Uterus (tissue), 4 donors: Measurements from ENCODE around the gene LARGE2. TPM values are rescaled to one million over a fixed set of nuclear protein-coding genes. Genes with fewer than 3 reads are reported as not detected.
A peak's percentile ranks its signal among the peaks of the same experiment; 100 is the strongest.

Source experiments
- DNase-seq, 2 donors: peaks; one replicate each; pipeline ENCODE4 v3.0.0-alpha.2; 2019 to 2020
- H3K27ac ChIP-seq, 2 donors: fragments of 200-600 bp; sonication (generic); 1 replicate in 1 of 2; 2 replicates in 1 of 2; pipeline ENCODE4 v1.5.1; 2016 to 2018
- H3K27me3 ChIP-seq, 2 donors: fragments of 200-600 bp; sonication (generic); one replicate each; pipeline ENCODE4 v1.5.1; 2018 to 2019; ENCODE audit warnings: control low read depth in 1 of 2
- H3K36me3 ChIP-seq, 2 donors: fragments of 200-600 bp; sonication (generic); one replicate each; pipeline ENCODE4 v1.5.1; 2019; ENCODE audit warnings: control low read depth in 1 of 2
- H3K4me1 ChIP-seq, 2 donors: fragments of 200-600 bp; sonication (generic); one replicate each; pipeline ENCODE4 v1.5.1; 2018 to 2019; ENCODE audit warnings: control low read depth in 1 of 2
- H3K4me3 ChIP-seq, 2 donors: fragments of 200-600 bp; sonication (generic); 1 replicate in 1 of 2; 2 replicates in 1 of 2; pipeline ENCODE4 v1.5.1; 2018 to 2019; ENCODE audit warnings: mild to moderate bottlenecking in 1 of 2
- H3K9me3 ChIP-seq, 2 donors: fragments of 200-600 bp; sonication (generic); one replicate each; pipeline ENCODE4 v1.5.1; 2019; ENCODE audit warnings: control low read depth in 1 of 2
- POLR2A ChIP-seq, 2 donors: fragments of 450-650 bp; IDR thresholded peaks; one replicate each; pipeline ENCODE4 v1.6.1; 2016; ENCODE audit warnings: antibody characterized with exemption in 2 of 2, mild to moderate bottlenecking in 1 of 2, moderate library complexity in 1 of 2
- intact Hi-C: fragments of 100-400 bp; cut with DNase I; formaldehyde crosslinking; loops from one replicate; pipeline ENCODE4 v1.15.1; 2023; ENCODE audit warnings: low total_unique reads
- total RNA-seq, 4 donors: library from RNA; depleted of rRNA in 3 of 4; stranded (reverse); fragments of >200 nt in 3 of 4; gene quantifications; one replicate each; pipeline versions ENCODE4 v1.1.0 to v1.2.4, GENCODE V29; 2014 to 2023
- TF ChIP-seq, protein P1 (sequence below), 4 experiments: fragments of 200-600 bp in 2 of 4; fragments of 450-650 bp in 2 of 4; sonication (generic) in 2 of 4; IDR thresholded peaks; one replicate each; pipeline ENCODE4 v1.5.1; 2016 to 2019; ENCODE audit warnings: antibody characterized with exemption in 4 of 4, mild to moderate bottlenecking in 2 of 4, moderate library complexity in 1 of 4
- donor health status: DM: yes; HTN: yes; CAD: no.

Gene LARGE2
- 1 to 10 TPM in 2 of 4 donors, under 1 TPM in 1, not detected in 1; 0.64 to 4.4 (median 2.4) TPM for total RNA-seq

DNA sequence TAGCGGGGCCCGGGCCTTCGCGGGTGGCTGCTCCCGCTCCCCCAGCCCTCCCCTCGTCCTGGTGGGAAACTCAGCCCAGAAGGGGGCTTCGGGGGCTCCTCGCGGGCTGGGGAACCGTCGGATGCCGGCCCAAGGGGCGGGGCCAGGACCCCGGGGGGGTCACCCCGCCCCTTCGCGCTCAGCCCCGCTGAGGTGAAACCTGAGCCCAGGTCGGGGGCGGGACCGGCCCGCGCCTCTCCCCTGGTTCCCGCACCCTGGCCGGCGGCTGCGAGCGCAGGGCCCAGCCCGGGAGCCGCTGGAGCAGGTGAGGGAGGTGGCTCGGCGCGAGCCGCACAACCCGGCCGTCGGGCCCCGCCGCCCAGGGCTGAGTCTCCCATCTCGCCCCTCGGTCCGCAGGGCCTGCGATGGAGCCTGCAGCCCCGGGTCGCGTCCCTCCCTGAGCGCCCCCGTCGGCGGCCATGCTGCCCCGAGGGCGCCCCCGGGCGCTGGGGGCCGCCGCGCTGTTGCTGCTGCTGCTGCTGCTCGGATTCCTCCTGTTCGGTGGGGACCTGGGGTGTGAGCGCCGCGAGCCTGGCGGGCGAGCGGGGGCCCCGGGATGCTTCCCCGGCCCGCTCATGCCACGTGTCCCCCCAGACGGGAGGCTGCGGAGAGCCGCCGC, at the start of gene LARGE2:
Gene LARGE2, plus strand, starts transcription at position 232 of the 658 bp plus-strand sequence. Its CDS starts 227 bp downstream, at position 459.
- TF ChIP-seq, protein P1, sequence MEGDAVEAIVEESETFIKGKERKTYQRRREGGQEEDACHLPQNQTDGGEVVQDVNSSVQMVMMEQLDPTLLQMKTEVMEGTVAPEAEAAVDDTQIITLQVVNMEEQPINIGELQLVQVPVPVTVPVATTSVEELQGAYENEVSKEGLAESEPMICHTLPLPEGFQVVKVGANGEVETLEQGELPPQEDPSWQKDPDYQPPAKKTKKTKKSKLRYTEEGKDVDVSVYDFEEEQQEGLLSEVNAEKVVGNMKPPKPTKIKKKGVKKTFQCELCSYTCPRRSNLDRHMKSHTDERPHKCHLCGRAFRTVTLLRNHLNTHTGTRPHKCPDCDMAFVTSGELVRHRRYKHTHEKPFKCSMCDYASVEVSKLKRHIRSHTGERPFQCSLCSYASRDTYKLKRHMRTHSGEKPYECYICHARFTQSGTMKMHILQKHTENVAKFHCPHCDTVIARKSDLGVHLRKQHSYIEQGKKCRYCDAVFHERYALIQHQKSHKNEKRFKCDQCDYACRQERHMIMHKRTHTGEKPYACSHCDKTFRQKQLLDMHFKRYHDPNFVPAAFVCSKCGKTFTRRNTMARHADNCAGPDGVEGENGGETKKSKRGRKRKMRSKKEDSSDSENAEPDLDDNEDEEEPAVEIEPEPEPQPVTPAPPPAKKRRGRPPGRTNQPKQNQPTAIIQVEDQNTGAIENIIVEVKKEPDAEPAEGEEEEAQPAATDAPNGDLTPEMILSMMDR (IDR thresholded peaks at IDR 0.05): no peak
- peak in 1 of 2 donors; percentile 27 for TF ChIP-seq POLR2A (IDR thresholded peaks at IDR 0.05)
- peaks cover 0 to 12% of the 10 kb centered on the region in 2 donors for H3K27me3 ChIP-seq
- H3K9me3 ChIP-seq: no peaks in the 10 kb centered on the region
- H3K4me1 ChIP-seq: peaks cover 0 to 16% of the 10 kb centered on the region in 2 donors
- H3K36me3 ChIP-seq: no peaks in the 10 kb centered on the region
- H3K4me3 ChIP-seq: peak within 1 kb of the TSS in 1 of 2 donors; percentile 26
- intact Hi-C loops: no loop called here
- peak in 1 of 2 donors; percentile 14 for DNase-seq
- no peak within 1 kb of the TSS for H3K27ac ChIP-seq

DNA sequence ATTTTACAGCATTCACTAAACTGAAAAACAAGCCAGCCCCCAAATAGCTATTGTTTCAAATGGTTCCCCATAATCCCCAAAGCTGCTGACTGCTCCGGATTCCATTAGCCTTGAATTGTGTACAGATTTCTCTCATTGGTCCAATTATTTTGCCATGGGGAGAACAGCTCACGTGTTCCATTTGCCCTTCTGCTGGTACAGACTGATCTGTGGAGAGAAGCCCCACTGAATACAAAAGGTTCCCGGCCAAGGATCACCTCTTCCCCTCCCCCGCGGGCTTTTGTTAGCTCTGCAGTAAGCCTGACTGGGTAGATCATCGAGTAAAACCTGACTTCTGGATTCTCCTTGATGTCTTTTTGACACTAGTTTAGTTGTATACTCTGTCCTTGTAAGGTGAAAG, 46.1 kb upstream of the LARGE2 start:
- no peaks in the 10 kb centered on the region for H3K36me3 ChIP-seq
- H3K4me3 ChIP-seq: no peak overlapping the region
- intact Hi-C loops: no loop called here
- no peaks in the 10 kb centered on the region for H3K9me3 ChIP-seq
- no peaks in the 10 kb centered on the region for H3K27me3 ChIP-seq
- no peak overlapping the region for H3K27ac ChIP-seq
- H3K4me1 ChIP-seq: peaks cover 0 to 4% of the 10 kb centered on the region in 2 donors
- DNase-seq: no peak
- TF ChIP-seq, protein P1 (IDR thresholded peaks at IDR 0.05): no peak
- TF ChIP-seq POLR2A (IDR thresholded peaks at IDR 0.05): no peak

DNA sequence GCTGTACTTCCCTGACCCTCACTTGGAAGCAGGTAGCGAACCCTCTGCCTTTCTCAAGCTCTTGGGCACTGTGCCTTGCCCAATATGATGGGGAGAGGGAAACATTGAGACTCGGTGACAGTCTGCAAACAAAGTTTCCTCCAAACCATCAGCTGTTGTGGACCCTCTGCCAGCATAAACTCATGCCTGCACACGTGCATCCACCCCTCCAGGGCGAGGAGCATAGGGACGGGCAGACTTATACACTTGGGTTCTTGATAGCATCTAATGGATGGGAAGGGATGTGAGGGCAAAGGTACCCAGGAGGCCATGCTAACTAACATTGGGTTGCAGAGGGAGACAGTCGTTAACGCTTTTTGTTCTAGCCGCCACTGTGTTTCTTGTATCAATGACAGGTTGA, 45.2 kb upstream of the LARGE2 start:
- intact Hi-C loops: no loop called here
- no peaks in the 10 kb centered on the region for H3K36me3 ChIP-seq

DNA sequence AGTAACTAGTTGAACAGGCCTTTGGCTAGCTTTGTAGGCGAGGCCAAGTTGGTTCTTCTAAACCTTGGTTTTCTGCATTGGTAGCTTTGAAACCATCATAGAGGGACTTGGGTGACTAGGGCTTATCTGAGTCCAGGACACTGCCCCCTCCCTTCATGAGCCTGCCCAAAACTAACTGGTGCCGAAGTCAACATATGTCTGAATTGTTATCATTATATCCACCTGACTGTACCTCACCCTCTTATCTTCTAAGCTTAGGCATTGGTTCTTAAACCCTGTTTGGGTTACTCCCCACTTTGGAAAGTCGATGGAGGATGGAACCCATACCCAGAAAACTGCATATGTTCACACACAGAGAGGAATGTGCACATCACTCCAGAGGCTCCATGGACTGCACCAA, 44.6 kb upstream of the LARGE2 start:
- intact Hi-C loops: no loop called here
- no peak for DNase-seq
- TF ChIP-seq, protein P1 (IDR thresholded peaks at IDR 0.05): no peak
- no peak for TF ChIP-seq POLR2A (IDR thresholded peaks at IDR 0.05)
- H3K27ac ChIP-seq: no peak overlapping the region
- no peaks in the 10 kb centered on the region for H3K36me3 ChIP-seq
- no peaks in the 10 kb centered on the region for H3K9me3 ChIP-seq
- peaks cover 0 to 4% of the 10 kb centered on the region in 2 donors for H3K4me1 ChIP-seq
- H3K4me3 ChIP-seq: no peak overlapping the region
- H3K27me3 ChIP-seq: no peaks in the 10 kb centered on the region

More for the DNA sequence above, 45.2 kb upstream of the LARGE2 start:
- Histone ChIP-seq H3K9me3 (no peaks in the 10 kb centered on the region), H3K27me3 (no peaks in the 10 kb centered on the region), H3K4me3 (no peak overlapping the region), H3K4me1 (peaks cover 0 to 4% of the 10 kb centered on the region in 2 donors), H3K27ac (no peak overlapping the region)
- TF ChIP-seq, protein P1 (IDR thresholded peaks at IDR 0.05): no peak
- TF ChIP-seq POLR2A (IDR thresholded peaks at IDR 0.05): no peak
- DNase-seq: no peak

DNA sequence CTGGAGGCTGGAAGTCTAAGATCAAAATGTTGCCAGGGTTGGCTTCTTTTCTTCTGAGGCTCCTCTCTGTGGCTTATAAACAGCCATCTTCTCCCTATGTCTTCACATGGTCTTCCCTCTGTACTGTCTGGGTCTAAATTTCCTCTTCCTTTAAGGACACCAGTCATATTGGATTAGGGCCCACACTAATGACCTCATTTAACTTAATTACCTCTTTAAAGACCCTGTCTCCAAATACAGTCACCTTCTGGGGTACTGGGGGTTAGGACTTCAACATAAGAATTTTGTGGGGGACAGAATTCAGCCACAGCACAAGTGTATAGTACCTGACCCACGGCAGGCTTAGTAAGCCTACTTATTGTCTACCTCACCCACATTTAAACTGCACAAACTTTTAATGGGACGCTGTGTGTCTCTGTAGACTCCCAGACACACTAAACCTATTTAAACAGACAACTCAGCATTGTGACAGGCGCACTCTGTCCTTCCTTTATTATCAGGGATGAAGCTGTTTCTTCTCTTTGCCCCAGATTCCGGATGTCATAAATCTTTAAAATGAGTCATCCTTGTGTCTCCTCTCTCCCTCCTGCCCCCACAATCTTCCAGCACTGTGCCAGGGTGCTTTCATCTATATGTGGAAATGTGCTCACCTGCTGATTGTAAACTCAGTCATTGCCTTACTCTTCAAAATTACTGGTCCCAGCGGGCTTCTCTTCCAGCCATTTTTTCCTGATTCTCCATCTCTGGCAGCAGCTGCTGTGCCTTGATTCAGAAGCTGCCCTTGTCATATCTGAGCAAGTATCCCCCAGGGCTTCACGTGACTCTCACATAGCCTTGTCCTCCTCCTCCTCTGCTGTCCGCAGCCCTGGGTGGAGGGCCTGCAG, 42.4 kb upstream of the LARGE2 start:
- peak overlapping the region; percentile 66 to 67 for H3K27ac ChIP-seq
- intact Hi-C loops: no loop called here

More for the DNA sequence above, 42.4 kb upstream of the LARGE2 start:
- Histone ChIP-seq H3K27me3 (no peaks in the 10 kb centered on the region), H3K4me3 (no peak overlapping the region), H3K4me1 (peaks cover 0 to 5% of the 10 kb centered on the region in 2 donors), H3K9me3 (no peaks in the 10 kb centered on the region), H3K36me3 (no peaks in the 10 kb centered on the region)
- peak; percentile 47 to 77 for DNase-seq
- no peak for TF ChIP-seq POLR2A (IDR thresholded peaks at IDR 0.05)
- TF ChIP-seq, protein P1 (IDR thresholded peaks at IDR 0.05): no peak
